Peyer's patch (tissue), 4 donors: Measurements from ENCODE around the gene FBXW9.
A peak's percentile ranks its signal among the peaks of the same experiment; 100 is the strongest.

ENCODE experiments used
- CTCF ChIP-seq, 6 experiments: fragments of 450-650 bp in 4 of 6; fragments of 200-600 bp in 2 of 6; sonication (generic) in 1 of 6; IDR thresholded peaks; one replicate each; pipeline ENCODE4 v1.5.1; 2017 to 2019; ENCODE audit warnings: antibody characterized with exemption in 6 of 6, mild to moderate bottlenecking in 3 of 6, moderate library complexity in 1 of 6
- POLR2A ChIP-seq, 2 donors: fragments of 450-650 bp; IDR thresholded peaks; one replicate each; pipeline ENCODE4 v1.5.1; 2017; ENCODE audit warnings: antibody characterized with exemption in 2 of 2, mild to moderate bottlenecking in 2 of 2, moderate library complexity in 2 of 2

GRCh38 chr19:12666265-12667048 is 30.0 kb downstream of the FBXW9 start, which contains the start of the genes MAN2B1 and WDR83:
- TF ChIP-seq CTCF (IDR thresholded peaks at IDR 0.05) (no peak), POLR2A (IDR thresholded peaks at IDR 0.05) (peak in 1 of 2 donors; percentile 14)
